HepG2 (cell line): ENCODE results near the gene CAGE1.

Experiments used
- CBFB ChIP-seq: sonication (generic); formaldehyde crosslinking; IDR thresholded peaks from 2 replicates; pipeline ENCODE4 v1.4.0; 2020; ENCODE audit warnings: missing genetic modification reagents
- EP300 ChIP-seq, 3 experiments: sonication (generic) in 1 of 3; formaldehyde crosslinking in 1 of 3; IDR thresholded peaks; 2 replicates each; pipeline versions ENCODE4 v1.5.1 to v1.6.1; 2011 to 2020; ENCODE audit warnings: low read depth in 2 of 3, low read length in 2 of 3, borderline replicate concordance in 1 of 3, improper control_type of control experiment in 1 of 3, mild to moderate bottlenecking in 1 of 3, missing genetic modification reagents in 1 of 3, moderate library complexity in 1 of 3
- MED1 ChIP-seq: sonication (generic); formaldehyde crosslinking; IDR thresholded peaks from 2 replicates; pipeline ENCODE4 v1.4.0; 2020; ENCODE audit warnings: missing genetic modification reagents
- PHF8 ChIP-seq: sonication (generic); formaldehyde crosslinking; IDR thresholded peaks from 2 replicates; pipeline ENCODE4 v1.5.0; 2020; ENCODE audit warnings: missing genetic modification reagents
- POGZ ChIP-seq: sonication (generic); formaldehyde crosslinking; IDR thresholded peaks from 2 replicates; pipeline ENCODE4 v1.4.0; 2020; ENCODE audit warnings: mild to moderate bottlenecking, missing genetic modification reagents
- POLR2AphosphoS5 ChIP-seq: IDR thresholded peaks from 2 replicates; pipeline ENCODE4 v1.6.1; 2012; ENCODE audit warnings: low read depth, low read length
- TCF7 ChIP-seq: sonication (generic); IDR thresholded peaks from 2 replicates; pipeline ENCODE4 v1.6.1; 2016; ENCODE audit warnings: antibody characterized with exemption, low read depth
- TRIM24 ChIP-seq: sonication (generic); formaldehyde crosslinking; IDR thresholded peaks from 2 replicates; pipeline ENCODE4 v1.8.0; 2022; ENCODE audit warnings: mild to moderate bottlenecking, missing genetic modification reagents
- ZBTB38 ChIP-seq: sonication (generic); formaldehyde crosslinking; IDR thresholded peaks from 2 replicates; pipeline ENCODE4 v1.5.1; 2020; ENCODE audit warnings: mild to moderate bottlenecking, missing genetic modification reagents
- ZNF589 ChIP-seq: sonication (generic); formaldehyde crosslinking; conservative IDR thresholded peaks from 2 replicates; pipeline ENCODE4 v1.8.0; 2022; ENCODE audit warnings: mild to moderate bottlenecking, moderate library complexity, missing genetic modification reagents
- TF ChIP-seq, protein P1 (sequence below): sonication (generic); formaldehyde crosslinking; IDR thresholded peaks from 2 replicates; pipeline ENCODE4 v1.5.0; 2020; ENCODE audit warnings: mild to moderate bottlenecking, missing genetic modification reagents, moderate library complexity
- TF ChIP-seq, protein P2 (sequence below): sonication (generic); formaldehyde crosslinking; IDR thresholded peaks from 2 replicates; pipeline ENCODE4 v1.8.1; 2023; ENCODE audit warnings: mild to moderate bottlenecking, inconsistent platforms, moderate library complexity, missing genetic modification reagents, borderline replicate concordance

DNA sequence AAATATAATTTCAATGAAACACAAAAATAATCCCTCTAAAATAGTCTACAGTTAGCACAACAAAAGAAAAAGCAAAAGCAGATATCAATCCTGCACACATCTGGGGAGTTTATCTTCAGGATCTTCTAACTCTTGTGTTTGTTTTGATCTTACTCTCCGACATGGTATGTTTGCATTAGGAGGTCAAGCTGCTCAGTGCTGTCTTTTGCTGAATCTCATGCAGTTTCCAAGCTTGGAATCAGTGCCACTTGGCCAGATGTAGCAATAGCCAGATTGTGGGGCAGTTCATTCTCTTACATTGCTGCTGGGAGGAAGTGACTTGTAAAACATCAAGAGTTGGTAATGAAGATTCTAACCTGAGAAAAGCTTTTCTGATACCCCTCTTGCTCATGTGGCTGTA is 29.5 kb upstream of the CAGE1 start:
- TF ChIP-seq, protein P1, sequence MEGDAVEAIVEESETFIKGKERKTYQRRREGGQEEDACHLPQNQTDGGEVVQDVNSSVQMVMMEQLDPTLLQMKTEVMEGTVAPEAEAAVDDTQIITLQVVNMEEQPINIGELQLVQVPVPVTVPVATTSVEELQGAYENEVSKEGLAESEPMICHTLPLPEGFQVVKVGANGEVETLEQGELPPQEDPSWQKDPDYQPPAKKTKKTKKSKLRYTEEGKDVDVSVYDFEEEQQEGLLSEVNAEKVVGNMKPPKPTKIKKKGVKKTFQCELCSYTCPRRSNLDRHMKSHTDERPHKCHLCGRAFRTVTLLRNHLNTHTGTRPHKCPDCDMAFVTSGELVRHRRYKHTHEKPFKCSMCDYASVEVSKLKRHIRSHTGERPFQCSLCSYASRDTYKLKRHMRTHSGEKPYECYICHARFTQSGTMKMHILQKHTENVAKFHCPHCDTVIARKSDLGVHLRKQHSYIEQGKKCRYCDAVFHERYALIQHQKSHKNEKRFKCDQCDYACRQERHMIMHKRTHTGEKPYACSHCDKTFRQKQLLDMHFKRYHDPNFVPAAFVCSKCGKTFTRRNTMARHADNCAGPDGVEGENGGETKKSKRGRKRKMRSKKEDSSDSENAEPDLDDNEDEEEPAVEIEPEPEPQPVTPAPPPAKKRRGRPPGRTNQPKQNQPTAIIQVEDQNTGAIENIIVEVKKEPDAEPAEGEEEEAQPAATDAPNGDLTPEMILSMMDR (CRISPR knock-in tag), result no peak
- no peak for TF ChIP-seq ZNF589 (CRISPR knock-in tag)
- TF ChIP-seq EP300 (IDR thresholded peaks at IDR 0.05; ENCODE audit: low read depth in 2 of 2, low read length in 2 of 2), result no peak
- no peak for TF ChIP-seq EP300 (CRISPR knock-in tag; IDR thresholded peaks at IDR 0.05; ENCODE audit: borderline replicate concordance)
- no peak for TF ChIP-seq TRIM24
- TF ChIP-seq CBFB (CRISPR knock-in tag), result no peak
- TF ChIP-seq, protein P2, sequence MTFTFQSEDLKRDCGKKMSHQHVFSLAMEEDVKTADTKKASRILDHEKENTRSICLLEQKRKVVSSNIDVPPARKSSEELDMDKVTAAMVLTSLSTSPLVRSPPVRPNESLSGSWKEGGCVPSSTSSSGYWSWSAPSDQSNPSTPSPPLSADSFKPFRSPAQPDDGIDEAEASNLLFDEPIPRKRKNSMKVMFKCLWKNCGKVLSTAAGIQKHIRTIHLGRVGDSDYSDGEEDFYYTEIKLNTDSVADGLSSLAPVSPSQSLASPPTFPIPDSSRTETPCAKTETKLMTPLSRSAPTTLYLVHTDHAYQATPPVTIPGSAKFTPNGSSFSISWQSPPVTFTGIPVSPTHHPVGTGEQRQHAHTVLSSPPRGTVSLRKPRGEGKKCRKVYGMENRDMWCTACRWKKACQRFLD (CRISPR knock-in tag), result no peak
- no peak for TF ChIP-seq ZBTB38 (CRISPR knock-in tag)
- no peak for TF ChIP-seq MED1 (CRISPR knock-in tag)
- no peak for TF ChIP-seq POGZ (CRISPR knock-in tag)
- TF ChIP-seq PHF8, result no peak
- no peak for TF ChIP-seq POLR2AphosphoS5
- no peak for TF ChIP-seq TCF7
